RWPE1 (cell line): ENCODE data around the gene P2RY1.
"Not testable (repeated sequence)": the region's sequence is repeated elsewhere in the genome, so short reads cannot be mapped to it uniquely, and the experiment has no call there.

Experiments
- CTCF ChIA-PET: fragments of 350-600 bp; sonication (Branson Sonifier 250); formaldehyde crosslinking; extraction: SDS; loops from one replicate; lab custom pipeline; 2021; lab: Yijun Ruan, JAX
- POLR2A ChIA-PET: fragments of 400-600 bp; formaldehyde crosslinking; extraction: SDS; loops from one replicate; lab custom pipeline; 2020; ENCODE audit warnings: antibody characterized with exemption; ENCODE audit not compliant: low non-redundant PET; lab: Yijun Ruan, JAX
- DNase-seq: peaks from one replicate; pipeline ENCODE4 v3.0.0; 2012; ENCODE audit warnings: low spot score
- H3K27ac ChIP-seq: fragments of 450-650 bp; 2 replicates; pipeline ENCODE4 v1.5.1; 2017
- CTCF ChIP-seq: fragments of 450-650 bp; conservative IDR thresholded peaks from 2 replicates; pipeline ENCODE4 v1.5.1; 2017; ENCODE audit warnings: low read depth, mild to moderate bottlenecking

The P2RY1 gene

GRCh38 chr3:152860736-152861135, 25.8 kb downstream of the P2RY1 start:
- POLR2A ChIA-PET = no interaction called here
- no peak overlapping the region for H3K27ac ChIP-seq
- TF ChIP-seq CTCF = no peak
- DNase-seq = no peak
- CTCF ChIA-PET = no interaction called here

GRCh38 chr3:152865668-152866245, 30.8 kb downstream of the P2RY1 start:
- no peak overlapping the region for H3K27ac ChIP-seq
- ChIA-PET POLR2A (no interaction called here), CTCF (no interaction called here)
- TF ChIP-seq CTCF = no peak
- no peak for DNase-seq

- POLR2A ChIA-PET = no interaction called here
- CTCF ChIA-PET = no interaction called here
- TF ChIP-seq CTCF = no peak
- peak; percentile 67 for DNase-seq
- H3K27ac ChIP-seq = no peak overlapping the region
These were observed 35.1 kb downstream of the P2RY1 start for GRCh38 chr3:152870027-152870426.

- POLR2A ChIA-PET, CTCF ChIA-PET: not testable (repeated sequence)
These were observed 38.4 kb downstream of the P2RY1 start for GRCh38 chr3:152873314-152873713.

GRCh38 chr3:152874896-152875749, 40.2 kb downstream of the P2RY1 start:
- TF ChIP-seq CTCF = no peak
- ChIA-PET POLR2A (no interaction called here), CTCF (interaction anchor here (0.6 kb wide), 2 partner anchors 12 to 123 kb away, joined by 3 to 4 read pairs; no protein-coding TSS in a partner anchor)
- H3K27ac ChIP-seq = no peak overlapping the region
- DNase-seq = no peak

More at GRCh38 chr3:152873314-152873713, 38.4 kb downstream of the P2RY1 start:
- not testable (repeated sequence) for DNase-seq, H3K27ac ChIP-seq

GRCh38 chr3:152879130-152879789, 44.3 kb downstream of the P2RY1 start:
- no peak overlapping the region for H3K27ac ChIP-seq
- ChIA-PET POLR2A (no interaction called here), CTCF (no interaction called here)
- no peak for TF ChIP-seq CTCF
- no peak for DNase-seq
